ENCODE data around the gene PLCB2.
A peak's percentile ranks its signal among the peaks of the same experiment; 100 is the strongest.

Gene PLCB2

GRCh38 chr15:40287968-40288367 is 19.8 kb downstream of the PLCB2 start:
- no peak for DNase-seq (ENCODE audit: low read depth in 1 of 2, low spot score in 1 of 2)

GRCh38 chr15:40287505-40287904 is 20.2 kb downstream of the PLCB2 start:
- no peak for DNase-seq (ENCODE audit: low read depth in 1 of 2, low spot score in 1 of 2)

- DNase-seq (ENCODE audit: low read depth in 1 of 2, low spot score in 1 of 2), result no peak
Observed at GRCh38 chr15:40286794-40287193, 20.9 kb downstream of the PLCB2 start.

GRCh38 chr15:40286061-40286532 is 21.6 kb downstream of the PLCB2 start:
- DNase-seq (ENCODE audit: low read depth in 1 of 2, low spot score in 1 of 2), result no peak

GRCh38 chr15:40285554-40286011 is 22.2 kb downstream of the PLCB2 start:
- no peak for DNase-seq (ENCODE audit: low read depth in 1 of 2, low spot score in 1 of 2)

GRCh38 chr15:40285151-40285550 is 22.6 kb downstream of the PLCB2 start:
- DNase-seq (ENCODE audit: low read depth in 1 of 2, low spot score in 1 of 2), result no peak

- no peak for DNase-seq (ENCODE audit: low read depth in 1 of 2, low spot score in 1 of 2)
Observed at GRCh38 chr15:40283615-40284300, 24.0 kb downstream of the PLCB2 start.

GRCh38 chr15:40282869-40283614 is 24.7 kb downstream of the PLCB2 start, which contains the start of gene ANKRD63:
ANKRD63 (minus strand) TSS chr15:40283064; CDS start chr15:40282586, 478 bp downstream.
- no peak for DNase-seq (ENCODE audit: low read depth in 1 of 2, low spot score in 1 of 2)

GRCh38 chr15:40282147-40282868 is 25.4 kb downstream of the PLCB2 start:
- DNase-seq (ENCODE audit: low read depth in 1 of 2, low spot score in 1 of 2), result peak in 1 of 2 donors; percentile 28

GRCh38 chr15:40281801-40282146 is 26.0 kb downstream of the PLCB2 start:
- no peak for DNase-seq (ENCODE audit: low read depth in 1 of 2, low spot score in 1 of 2)

- DNase-seq (ENCODE audit: low read depth in 1 of 2, low spot score in 1 of 2), result no peak
Observed at GRCh38 chr15:40281057-40281800, 26.5 kb downstream of the PLCB2 start.

- no peak for DNase-seq (ENCODE audit: low read depth in 1 of 2, low spot score in 1 of 2)
Observed at GRCh38 chr15:40280260-40281056, 27.3 kb downstream of the PLCB2 start.

GRCh38 chr15:40279437-40280141 is 28.1 kb downstream of the PLCB2 start:
- DNase-seq (ENCODE audit: low read depth in 1 of 2, low spot score in 1 of 2), result peak; percentile 53 to 62

- DNase-seq (ENCODE audit: low read depth in 1 of 2, low spot score in 1 of 2), result no peak
Observed at GRCh38 chr15:40278026-40278425, 29.7 kb downstream of the PLCB2 start.

- DNase-seq (ENCODE audit: low read depth in 1 of 2, low spot score in 1 of 2), result no peak
Observed at GRCh38 chr15:40277471-40277870, 30.3 kb downstream of the PLCB2 start.

- DNase-seq (ENCODE audit: low read depth in 1 of 2, low spot score in 1 of 2), result no peak
Observed at GRCh38 chr15:40276927-40277326, 30.8 kb downstream of the PLCB2 start.

GRCh38 chr15:40275954-40276353 is 31.8 kb downstream of the PLCB2 start:
- no peak for DNase-seq (ENCODE audit: low read depth in 1 of 2, low spot score in 1 of 2)

GRCh38 chr15:40275523-40275922 is 32.2 kb downstream of the PLCB2 start:
- no peak for DNase-seq (ENCODE audit: low read depth in 1 of 2, low spot score in 1 of 2)
